Measurements from ENCODE around the gene PEX11B.
"Not testable (repeated sequence)": the region's sequence is repeated elsewhere in the genome, so short reads cannot be mapped to it uniquely, and the experiment has no call there.

PEX11B gene

GRCh38 chr1:145927063-145927886 lies 8.8 kb upstream of the PEX11B start, which contains the start of gene RBM8A:
TSS of gene RBM8A (minus strand) at chr1:145927484. CDS start at chr1:145927426, 58 bp downstream.
- no peaks in the 10 kb centered on the region for H3K9me3 ChIP-seq (ENCODE audit: insufficient read depth, low read length, severe bottlenecking)
- H2AFZ ChIP-seq (ENCODE audit: low read depth, low read length): peak within 1 kb of the TSS; percentile 79
- ATAC-seq (ENCODE audit: insufficient read depth, low read depth) (peak; percentile 95), DNase-seq (peak; percentile 98)
- peak within 1 kb of the TSS; percentile 91 for H3K4me2 ChIP-seq (ENCODE audit: insufficient read depth, low read length)
- H3K9ac ChIP-seq (ENCODE audit: low read depth, low read length): peak within 1 kb of the TSS; percentile 97
- peak within 1 kb of the TSS; percentile 99 for H3K27ac ChIP-seq (ENCODE audit: low read length)
- H3K4me1 ChIP-seq (ENCODE audit: insufficient read depth, low read length): peaks cover 25% of the 10 kb centered on the region
- H3K4me3 ChIP-seq (ENCODE audit: low read depth in 1 of 2, low read length in 2 of 2): peak within 1 kb of the TSS; percentile 70 to 93
- TF ChIP-seq CTCF (IDR thresholded peaks at IDR 0.05; ENCODE audit: borderline replicate concordance, extremely low read depth, low read length, poor library complexity, severe bottlenecking) (peak; percentile 74), EZH2 (IDR thresholded peaks at IDR 0.05; ENCODE audit: borderline replicate concordance, low read depth, low read length, severe bottlenecking) (no peak)
- peaks cover 25% of the 10 kb centered on the region for H3K79me2 ChIP-seq (ENCODE audit: insufficient read depth, low read length)
- H4K20me1 ChIP-seq (ENCODE audit: insufficient read depth, low read length): peaks cover 3% of the 10 kb centered on the region; the same call in 1 of the 2 replicates
- H3K27me3 ChIP-seq (ENCODE audit: insufficient read depth, low read length, poor library complexity): no peaks in the 10 kb centered on the region
- peaks cover 26% of the 10 kb centered on the region for H3K36me3 ChIP-seq (ENCODE audit: insufficient read depth, low read length)

GRCh38 chr1:145926686-145927062 lies 8.2 kb upstream of the PEX11B start:
- Histone ChIP-seq H2AFZ (ENCODE audit: low read depth, low read length) (peak overlapping the region; percentile 79), H3K4me1 (ENCODE audit: insufficient read depth, low read length) (peaks cover 25% of the 10 kb centered on the region), H3K27me3 (ENCODE audit: insufficient read depth, low read length, poor library complexity) (no peaks in the 10 kb centered on the region), H3K4me3 (ENCODE audit: low read depth in 1 of 2, low read length in 2 of 2) (peak overlapping the region; percentile 70 to 93), H3K4me2 (ENCODE audit: insufficient read depth, low read length) (peak overlapping the region; percentile 91), H4K20me1 (ENCODE audit: insufficient read depth, low read length) (peaks cover 3% of the 10 kb centered on the region; the same call in 1 of the 2 replicates), H3K9ac (ENCODE audit: low read depth, low read length) (peak overlapping the region; percentile 97), H3K36me3 (ENCODE audit: insufficient read depth, low read length) (peaks cover 24% of the 10 kb centered on the region), H3K27ac (ENCODE audit: low read length) (peak overlapping the region; percentile 90), H3K9me3 (ENCODE audit: insufficient read depth, low read length, severe bottlenecking) (no peaks in the 10 kb centered on the region), H3K79me2 (ENCODE audit: insufficient read depth, low read length) (peaks cover 25% of the 10 kb centered on the region)
- peak; percentile 4 for ATAC-seq (ENCODE audit: insufficient read depth, low read depth)
- TF ChIP-seq EZH2 (IDR thresholded peaks at IDR 0.05; ENCODE audit: borderline replicate concordance, low read depth, low read length, severe bottlenecking) (no peak), CTCF (IDR thresholded peaks at IDR 0.05; ENCODE audit: borderline replicate concordance, extremely low read depth, low read length, poor library complexity, severe bottlenecking) (no peak)
- DNase-seq: no peak

DNA sequence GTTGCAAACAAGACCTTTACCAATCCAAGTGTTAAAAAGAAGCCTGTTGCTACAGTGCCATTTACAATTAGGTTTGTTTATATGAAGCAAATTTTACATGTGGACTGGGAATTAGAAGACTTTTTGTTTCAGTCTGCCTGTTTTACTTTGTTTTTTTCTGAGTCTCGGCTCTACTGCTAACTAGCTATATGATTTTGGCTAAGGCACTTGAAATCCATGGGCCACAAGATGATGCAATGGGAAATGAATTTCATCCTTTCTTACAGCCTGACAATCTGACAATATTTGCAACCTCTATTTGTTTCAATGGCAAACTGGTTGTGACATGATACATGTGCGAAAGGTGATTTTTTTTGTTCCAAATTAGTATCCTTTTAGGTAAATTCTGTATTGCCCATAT lies 3.7 kb upstream of the PEX11B start:
- peaks cover 28% of the 10 kb centered on the region for H3K79me2 ChIP-seq (ENCODE audit: insufficient read depth, low read length)
- H3K27me3 ChIP-seq (ENCODE audit: insufficient read depth, low read length, poor library complexity): no peaks in the 10 kb centered on the region
- no peak for DNase-seq
- H3K4me2 ChIP-seq (ENCODE audit: insufficient read depth, low read length): no peak overlapping the region
- no peaks in the 10 kb centered on the region for H3K9me3 ChIP-seq (ENCODE audit: insufficient read depth, low read length, severe bottlenecking)
- H3K4me3 ChIP-seq (ENCODE audit: low read depth in 1 of 2, low read length in 2 of 2): no peak overlapping the region
- H3K27ac ChIP-seq (ENCODE audit: low read length): no peak overlapping the region
- H2AFZ ChIP-seq (ENCODE audit: low read depth, low read length): no peak overlapping the region
- no peak for ATAC-seq (ENCODE audit: insufficient read depth, low read depth)
- TF ChIP-seq CTCF (IDR thresholded peaks at IDR 0.05; ENCODE audit: borderline replicate concordance, extremely low read depth, low read length, poor library complexity, severe bottlenecking): no peak
- TF ChIP-seq EZH2 (IDR thresholded peaks at IDR 0.05; ENCODE audit: borderline replicate concordance, low read depth, low read length, severe bottlenecking): no peak
- no peak overlapping the region for H3K9ac ChIP-seq (ENCODE audit: low read depth, low read length)
- peaks cover 3% of the 10 kb centered on the region; the same call in 1 of the 2 replicates for H4K20me1 ChIP-seq (ENCODE audit: insufficient read depth, low read length)
- H3K4me1 ChIP-seq (ENCODE audit: insufficient read depth, low read length): peaks cover 33% of the 10 kb centered on the region
- peaks cover 23% of the 10 kb centered on the region for H3K36me3 ChIP-seq (ENCODE audit: insufficient read depth, low read length)

- peaks cover 17% of the 10 kb centered on the region; the same call in 1 of the 2 replicates for H3K36me3 ChIP-seq (ENCODE audit: insufficient read depth, low read length)
- not testable (repeated sequence) for DNase-seq; ATAC-seq (ENCODE audit: insufficient read depth, low read depth); H3K27me3 ChIP-seq (ENCODE audit: insufficient read depth, low read length, poor library complexity); H3K27ac ChIP-seq (ENCODE audit: low read length); H4K20me1 ChIP-seq (ENCODE audit: insufficient read depth, low read length); H3K9me3 ChIP-seq (ENCODE audit: insufficient read depth, low read length, severe bottlenecking); H3K9ac ChIP-seq (ENCODE audit: low read depth, low read length); H2AFZ ChIP-seq (ENCODE audit: low read depth, low read length); H3K4me3 ChIP-seq (ENCODE audit: low read depth in 1 of 2, low read length in 2 of 2)
- peak overlapping the region; percentile 87; the same call in 1 of the 2 replicates for H3K4me2 ChIP-seq (ENCODE audit: insufficient read depth, low read length)
- peaks cover 12% of the 10 kb centered on the region for H3K79me2 ChIP-seq (ENCODE audit: insufficient read depth, low read length)
- peaks cover 34% of the 10 kb centered on the region for H3K4me1 ChIP-seq (ENCODE audit: insufficient read depth, low read length)
Measured at GRCh38 chr1:145920297-145920696, 1.8 kb upstream of the PEX11B start.

Measured in DND-41 (cell line).